IMR-90 (cell line): Measurements from ENCODE around the gene IL31RA. TPM values are rescaled to one million over a fixed set of nuclear protein-coding genes. Genes with fewer than 3 reads are reported as not detected.

ENCODE experiments used
- ATAC-seq: fragments of 200-7000 bp; cut with Tn5 transposase; 2 replicates; pipeline ENCODE4 v1.9.1; 2020; ENCODE audit warnings: low read depth, mild to moderate bottlenecking, moderate library complexity
- BruUV-seq: library from RNA; stranded (reverse); fragments of 400-500 nt; replicated peaks from 2 replicates; lab custom pipeline; 2021; lab: Mats Ljungman, UMichigan
- CTCF ChIA-PET: fragments of 300-600 bp; formaldehyde crosslinking; extraction: SDS; loops from one replicate; lab custom pipeline; 2021; ENCODE audit warnings: antibody characterized with exemption; lab: Yijun Ruan, JAX
- POLR2A ChIA-PET: fragments of 300-600 bp; sonication (Branson Sonifier 250); formaldehyde crosslinking; loops from one replicate; lab custom pipeline; 2022; ENCODE audit warnings: antibody characterized with exemption; ENCODE audit not compliant: unreplicated experiment; lab: Charles Lee
- DNase-seq: peaks from one replicate; pipeline ENCODE4 v3.0.0; 2013
- H2AFZ ChIP-seq: replicated peaks from 2 replicates; pipeline ENCODE3; 2013; ENCODE audit warnings: low read length, mild to moderate bottlenecking; ENCODE audit not compliant: poor library complexity
- H2AK5ac ChIP-seq: 2 replicates; pipeline ENCODE4 v1.6.1; 2013; ENCODE audit warnings: low read depth, low read length, inconsistent platforms
- H2AK9ac ChIP-seq: replicated peaks from 2 replicates; pipeline ENCODE3; 2013; ENCODE audit warnings: mild to moderate bottlenecking, low read depth, low read length, moderate library complexity; ENCODE audit not compliant: poor library complexity
- H2BK120ac ChIP-seq: 2 replicates; pipeline ENCODE4 v1.6.1; 2013; ENCODE audit warnings: low read depth, low read length, inconsistent platforms
- H2BK15ac ChIP-seq: 3 replicates; pipeline ENCODE4 v1.6.1; 2013; ENCODE audit warnings: low read depth, low read length, inconsistent platforms
- H2BK20ac ChIP-seq: 2 replicates; pipeline ENCODE4 v1.6.1; 2013; ENCODE audit warnings: low read depth, mild to moderate bottlenecking, inconsistent platforms, low read length, moderate library complexity
- H2BK5ac ChIP-seq: 2 replicates; pipeline ENCODE4 v1.6.1; 2013; ENCODE audit warnings: mild to moderate bottlenecking, low read depth, low read length, inconsistent platforms; ENCODE audit not compliant: poor library complexity, severe bottlenecking
- H3K14ac ChIP-seq: replicated peaks from 2 replicates; pipeline ENCODE4 v1.6.1; 2013; ENCODE audit warnings: low read depth, low read length, inconsistent platforms
- H3K18ac ChIP-seq: 2 replicates; pipeline ENCODE4 v1.6.1; 2013; ENCODE audit warnings: low read depth, low read length, control low read depth
- H3K23ac ChIP-seq: 2 replicates; pipeline ENCODE4 v1.6.1; 2013; ENCODE audit warnings: low read depth, low read length, inconsistent platforms
- H3K27ac ChIP-seq: 2 replicates; pipeline ENCODE4 v1.5.1; 2013; ENCODE audit warnings: mild to moderate bottlenecking, control low read depth, low read length; ENCODE audit not compliant: insufficient read depth
- H3K27me3 ChIP-seq: 2 replicates; pipeline ENCODE4 v1.6.1; 2013; ENCODE audit warnings: low read length; ENCODE audit not compliant: control insufficient read depth, insufficient read depth
- H3K36me3 ChIP-seq: 2 replicates; pipeline ENCODE4 v1.6.1; 2013; ENCODE audit warnings: low read length, mixed read lengths; ENCODE audit not compliant: control insufficient read depth, insufficient read depth
- H3K4ac ChIP-seq: 2 replicates; pipeline ENCODE4 v1.6.1; 2013; ENCODE audit warnings: low read depth, low read length, inconsistent platforms
- H3K4me1 ChIP-seq: 2 replicates; pipeline ENCODE4 v1.6.1; 2013; ENCODE audit warnings: low read length, mixed read lengths; ENCODE audit not compliant: control insufficient read depth, insufficient read depth
- H3K4me2 ChIP-seq: 2 replicates; pipeline ENCODE4 v1.6.1; 2013; ENCODE audit warnings: low read depth, mild to moderate bottlenecking, control low read depth, low read length, moderate library complexity
- H3K4me3 ChIP-seq: 2 replicates; pipeline ENCODE4 v1.5.1; 2013; ENCODE audit warnings: low read depth, mild to moderate bottlenecking, control low read depth, low read length, moderate library complexity; ENCODE audit not compliant: insufficient read depth
- H3K56ac ChIP-seq: 2 replicates; pipeline ENCODE4 v1.6.1; 2013; ENCODE audit warnings: low read length, inconsistent platforms; ENCODE audit not compliant: insufficient read depth; ENCODE audit errors: extremely low read depth
- H3K79me1 ChIP-seq, 2 experiments: 2 replicates each; pipeline ENCODE4 v1.6.1; 2013; ENCODE audit warnings: low read length in 2 of 2, inconsistent platforms in 1 of 2, low read depth in 1 of 2
- H3K9ac ChIP-seq: 2 replicates; pipeline ENCODE4 v1.6.1; 2013; ENCODE audit warnings: low read depth, low read length, control low read depth
- H3K9me1 ChIP-seq: 2 replicates; pipeline ENCODE4 v1.6.1; 2013; ENCODE audit warnings: low read length, inconsistent platforms; ENCODE audit not compliant: insufficient read depth
- H3K9me3 ChIP-seq: 2 replicates; pipeline ENCODE4 v1.6.1; 2013; ENCODE audit warnings: low read length; ENCODE audit not compliant: control insufficient read depth, insufficient read depth
- H4K20me1 ChIP-seq: 2 replicates; pipeline ENCODE4 v1.6.1; 2013; ENCODE audit warnings: low read length, inconsistent platforms; ENCODE audit not compliant: insufficient read depth
- H4K5ac ChIP-seq: 2 replicates; pipeline ENCODE4 v1.6.1; 2013; ENCODE audit warnings: mild to moderate bottlenecking, low read depth, low read length, control low read depth
- H4K8ac ChIP-seq, 2 experiments: 2 replicates each; pipeline ENCODE4 v1.6.1; 2013; ENCODE audit warnings: low read depth in 2 of 2, low read length in 2 of 2, control low read depth in 1 of 2, inconsistent platforms in 1 of 2
- H4K91ac ChIP-seq: 2 replicates; pipeline ENCODE4 v1.6.1; 2013; ENCODE audit warnings: low read depth, low read length, inconsistent platforms; ENCODE audit not compliant: insufficient read depth
- BHLHE40 ChIP-seq: fragments of 150-350 bp; IDR thresholded peaks from 2 replicates; pipeline ENCODE4 v1.6.1; 2016; ENCODE audit warnings: mild to moderate bottlenecking, low read depth, low read length
- CEBPB ChIP-seq: IDR thresholded peaks from 2 replicates; pipeline ENCODE4 v1.6.1; 2012; ENCODE audit warnings: low read depth, low read length, improper control_type of control experiment
- CHD1 ChIP-seq: IDR thresholded peaks from 2 replicates; pipeline ENCODE4 v1.6.1; 2012; ENCODE audit warnings: low read depth, low read length, improper control_type of control experiment
- CTCF ChIP-seq: conservative IDR thresholded peaks from 2 replicates; pipeline ENCODE4 v1.5.1; 2012; ENCODE audit warnings: mild to moderate bottlenecking, low read depth, low read length, improper control_type of control experiment
- FOS ChIP-seq: fragments of 150-350 bp; IDR thresholded peaks from 2 replicates; pipeline ENCODE4 v1.6.1; 2016; ENCODE audit warnings: low read depth, low read length
- MAFK ChIP-seq: IDR thresholded peaks from 2 replicates; pipeline ENCODE4 v1.6.1; 2012; ENCODE audit warnings: low read depth, low read length, improper control_type of control experiment
- MAZ ChIP-seq: IDR thresholded peaks from 2 replicates; pipeline ENCODE4 v1.6.1; 2012; ENCODE audit warnings: low read depth, mild to moderate bottlenecking, low read length, improper control_type of control experiment, moderate library complexity, borderline replicate concordance
- MXI1 ChIP-seq: IDR thresholded peaks from 2 replicates; pipeline ENCODE4 v1.6.1; 2012; ENCODE audit warnings: low read depth, mild to moderate bottlenecking, low read length, moderate library complexity, borderline replicate concordance
- NFE2L2 ChIP-seq: fragments of 150-350 bp; IDR thresholded peaks from 2 replicates; pipeline ENCODE4 v1.6.1; 2016; ENCODE audit warnings: low read depth, mild to moderate bottlenecking, low read length
- POLR2A ChIP-seq: IDR thresholded peaks from 2 replicates; pipeline ENCODE4 v1.6.1; 2012; ENCODE audit warnings: mild to moderate bottlenecking, low read depth, low read length
- RAD21 ChIP-seq: IDR thresholded peaks from 2 replicates; pipeline ENCODE4 v1.6.1; 2012; ENCODE audit warnings: low read length, improper control_type of control experiment
- RCOR1 ChIP-seq: IDR thresholded peaks from 2 replicates; pipeline ENCODE4 v1.6.1; 2012; ENCODE audit warnings: mild to moderate bottlenecking, low read length, improper control_type of control experiment; ENCODE audit not compliant: insufficient replicate concordance
- RFX5 ChIP-seq: IDR thresholded peaks from 2 replicates; pipeline ENCODE4 v1.8.0; 2012; ENCODE audit warnings: low read depth, mild to moderate bottlenecking, low read length, moderate library complexity
- SMC3 ChIP-seq: fragments of 150-350 bp; IDR thresholded peaks from 2 replicates; pipeline ENCODE4 v1.6.1; 2016; ENCODE audit warnings: low read depth, mild to moderate bottlenecking, antibody characterized with exemption, low read length, moderate library complexity
- WGBS, 2 experiments: methylation state at CpG; one replicate each; pipeline versions ENCODE4 v1.1.5 to v1.1.7; 2013; ENCODE audit warnings: missing lambda C conversion rate in 2 of 2; ENCODE audit not compliant: insufficient read length in 1 of 2; ENCODE audit errors: extremely low coverage in 2 of 2; 5-methylcytosine and 5-hydroxymethylcytosine counted together
- dilution Hi-C: fragments of 300-500 bp; cut with HindIII; formaldehyde crosslinking; loops from one replicate; pipeline ENCODE4 v1.14.3; 2018; ENCODE audit warnings: low sequenced_read_pairs; ENCODE audit not compliant: unreplicated experiment
- in situ Hi-C: fragments of 300-500 bp; cut with MboI; formaldehyde crosslinking; loops from 3 replicates; pipeline ENCODE4 v1.14.3; 2019; ENCODE audit warnings: low sequenced_read_pairs, inconsistent platforms, mixed read lengths
- intact Hi-C: fragments of 100-400 bp; cut with micrococcal nuclease; formaldehyde crosslinking; loops from 2 replicates; pipeline ENCODE4 v1.10.0; 2022
- polyA plus RNA-seq, 3 experiments: library from polyadenylated mRNA; depleted of rRNA; stranded (reverse); fragments of >200 nt; gene quantifications; 2 replicates each; pipeline ENCODE4 v1.2.3, GENCODE V29; 2012; ENCODE audit warnings: low replicate concordance in 1 of 3
- total RNA-seq: library from RNA; depleted of rRNA; stranded (reverse); fragments of >200 nt; gene quantifications from 2 replicates; pipeline ENCODE4 v1.2.3, GENCODE V29; 2012
- TF ChIP-seq, protein P1 (sequence below): fragments of 150-350 bp; IDR thresholded peaks from 2 replicates; pipeline ENCODE4 v1.6.1; 2016; ENCODE audit warnings: low read depth, mild to moderate bottlenecking, low read length, moderate library complexity, borderline replicate concordance
- TF ChIP-seq, protein P2 (sequence below): fragments of 150-350 bp; IDR thresholded peaks from 2 replicates; pipeline ENCODE4 v1.6.1; 2017; ENCODE audit warnings: mild to moderate bottlenecking, antibody characterized with exemption, low read length, low read depth

The IL31RA gene
- total and polyA plus RNA-seq, 2 of the 4 experiments (the other 2 are of a cell fraction) = 0.39 to 0.90 TPM

- TF ChIP-seq RAD21 (no peak), MXI1 (no peak), RCOR1 (no peak), CTCF (no peak), CEBPB (no peak), FOS (no peak), MAFK (no peak), BHLHE40 (no peak), SMC3 (no peak), CHD1 (no peak), NFE2L2 (no peak), POLR2A (no peak), RFX5 (no peak), MAZ (no peak)
- TF ChIP-seq, protein P1, sequence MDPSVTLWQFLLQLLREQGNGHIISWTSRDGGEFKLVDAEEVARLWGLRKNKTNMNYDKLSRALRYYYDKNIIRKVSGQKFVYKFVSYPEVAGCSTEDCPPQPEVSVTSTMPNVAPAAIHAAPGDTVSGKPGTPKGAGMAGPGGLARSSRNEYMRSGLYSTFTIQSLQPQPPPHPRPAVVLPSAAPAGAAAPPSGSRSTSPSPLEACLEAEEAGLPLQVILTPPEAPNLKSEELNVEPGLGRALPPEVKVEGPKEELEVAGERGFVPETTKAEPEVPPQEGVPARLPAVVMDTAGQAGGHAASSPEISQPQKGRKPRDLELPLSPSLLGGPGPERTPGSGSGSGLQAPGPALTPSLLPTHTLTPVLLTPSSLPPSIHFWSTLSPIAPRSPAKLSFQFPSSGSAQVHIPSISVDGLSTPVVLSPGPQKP = no peak
- TF ChIP-seq, protein P2, sequence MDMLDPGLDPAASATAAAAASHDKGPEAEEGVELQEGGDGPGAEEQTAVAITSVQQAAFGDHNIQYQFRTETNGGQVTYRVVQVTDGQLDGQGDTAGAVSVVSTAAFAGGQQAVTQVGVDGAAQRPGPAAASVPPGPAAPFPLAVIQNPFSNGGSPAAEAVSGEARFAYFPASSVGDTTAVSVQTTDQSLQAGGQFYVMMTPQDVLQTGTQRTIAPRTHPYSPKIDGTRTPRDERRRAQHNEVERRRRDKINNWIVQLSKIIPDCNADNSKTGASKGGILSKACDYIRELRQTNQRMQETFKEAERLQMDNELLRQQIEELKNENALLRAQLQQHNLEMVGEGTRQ = no peak
- dilution Hi-C loops (no loop called here), intact Hi-C loops (no loop called here), in situ Hi-C loops (no loop called here)
- no peak overlapping the region for H2AFZ ChIP-seq
- BruUV-seq = no TSS peak
- H2BK120ac ChIP-seq = no peak overlapping the region
- no peak overlapping the region for H3K4ac ChIP-seq
- no peak overlapping the region for H3K18ac ChIP-seq
- H3K9me3 ChIP-seq = no peaks in the 10 kb centered on the region
- no peak overlapping the region for H4K5ac ChIP-seq
- no peak overlapping the region for H3K27ac ChIP-seq
- CTCF ChIA-PET = no interaction called here
- no peak overlapping the region for H2BK5ac ChIP-seq
- peaks cover 6% of the 10 kb centered on the region for H3K4me1 ChIP-seq
- no peak overlapping the region for H2BK20ac ChIP-seq
- H3K4me2 ChIP-seq = no peak overlapping the region
- H3K56ac ChIP-seq = no peak overlapping the region
- no peak overlapping the region for H2AK5ac ChIP-seq
- H3K4me3 ChIP-seq = no peak overlapping the region
- H2AK9ac ChIP-seq = no peak overlapping the region
- H2BK15ac ChIP-seq = no peak overlapping the region
- peaks cover 8% of the 10 kb centered on the region; the same call in 1 of the 2 replicates for H3K9me1 ChIP-seq
- no peaks in the 10 kb centered on the region for H4K20me1 ChIP-seq
- no peaks in the 10 kb centered on the region for H3K79me1 ChIP-seq
- no peak overlapping the region; a peak in 1 of 4 replicates for H4K8ac ChIP-seq
- no peak for ATAC-seq
- H3K36me3 ChIP-seq = no peaks in the 10 kb centered on the region
- no peak overlapping the region for H3K14ac ChIP-seq
- no CpG with 5 or more reads among the region's 3 CpGs for WGBS, 2 experiments
- DNase-seq = no peak
- no peak overlapping the region for H3K9ac ChIP-seq
- no peaks in the 10 kb centered on the region for H3K27me3 ChIP-seq
- no peak overlapping the region for H3K23ac ChIP-seq
- H4K91ac ChIP-seq = no peak overlapping the region
- POLR2A ChIA-PET = no interaction called here
Observed at GRCh38 chr5:55894135-55894534, 43.0 kb downstream of the IL31RA start.
